ENCODE data around the gene TRAK1. TPM values are rescaled to one million over a fixed set of nuclear protein-coding genes. Genes with fewer than 3 reads are reported as not detected.

Gene TRAK1
- total and polyA plus RNA-seq, 2 donors (not counting 1 experiment from before 2014, with no cell fraction given): 71.3 to 129 TPM

GRCh38 chr3:42095540-42095939 is 4.4 kb downstream of the TRAK1 start:
- H3K9me3 ChIP-seq (ENCODE audit: control extremely low read depth in 1 of 3, control insufficient read depth in 2 of 3, insufficient read depth in 1 of 3, low read length in 2 of 3): peaks cover 0 to 16% (median 8%) of the 10 kb centered on the region in 3 donors
- WGBS (ENCODE audit: insufficient coverage): 100% methylated on average over 2 of the region's 2 CpGs
- intact Hi-C loops (cut with micrococcal nuclease): loop anchor here (2.0 to 5.0 kb wide), 2 partner anchors 15 to 38 kb away; no protein-coding TSS in a partner anchor
- peak overlapping the region in 1 of 2 donors; percentile 61 for H3K27ac ChIP-seq (ENCODE audit: low read length in 2 of 2)
- H3K4me3 ChIP-seq (ENCODE audit: control extremely low read depth in 1 of 5, extremely low read depth in 1 of 5, insufficient read depth in 1 of 5, low read depth in 2 of 5, low read length in 4 of 5): no peak overlapping the region
- H3K9ac ChIP-seq (ENCODE audit: low read length): no peak overlapping the region
- H3K4me1 ChIP-seq (ENCODE audit: control insufficient read depth in 2 of 2, insufficient read depth in 2 of 2, low read length in 2 of 2): peaks cover 23 to 37% of the 10 kb centered on the region in 2 donors
- DNase-seq (no peak), ATAC-seq (ENCODE audit: low read depth) (no peak)
- peaks cover 3% of the 10 kb centered on the region for H3K9me3 Mint-ChIP-seq (ENCODE audit: insufficient read depth)
- ChIA-PET CTCF (interaction anchor here (1.8 to 8.8 kb wide), 3 partner anchors 30 to 81 kb away, joined by 7 to 69 read pairs (median 68); no protein-coding TSS in a partner anchor), POLR2A (no interaction called here)
- peaks cover 81% of the 10 kb centered on the region for H3K4me1 Mint-ChIP-seq
- no peak overlapping the region for H3K4me3 Mint-ChIP-seq
- H2AFZ ChIP-seq (ENCODE audit: insufficient read depth, low read depth, low read length, poor library complexity, severe bottlenecking): no peak overlapping the region
- H3K36me3 ChIP-seq (replicated peaks in 1 of 2; ENCODE audit: control extremely low read depth in 1 of 2, control insufficient read depth in 1 of 2, extremely low read depth in 1 of 2, insufficient read depth in 2 of 2, low read length in 1 of 2): peaks cover 0 to 41% of the 10 kb centered on the region in 2 experiments
- H3K4me2 ChIP-seq (replicated peaks; ENCODE audit: low read depth, low read length, poor library complexity, severe bottlenecking): no peak overlapping the region
- no peaks in the 10 kb centered on the region for H3K27me3 Mint-ChIP-seq
- H3K27ac Mint-ChIP-seq: peak overlapping the region; percentile 73
- no peak for TF ChIP-seq EZH2 (IDR thresholded peaks at IDR 0.05; ENCODE audit: borderline replicate concordance, insufficient read depth, low read depth, low read length, poor library complexity, severe bottlenecking)
- TF ChIP-seq, protein P1, sequence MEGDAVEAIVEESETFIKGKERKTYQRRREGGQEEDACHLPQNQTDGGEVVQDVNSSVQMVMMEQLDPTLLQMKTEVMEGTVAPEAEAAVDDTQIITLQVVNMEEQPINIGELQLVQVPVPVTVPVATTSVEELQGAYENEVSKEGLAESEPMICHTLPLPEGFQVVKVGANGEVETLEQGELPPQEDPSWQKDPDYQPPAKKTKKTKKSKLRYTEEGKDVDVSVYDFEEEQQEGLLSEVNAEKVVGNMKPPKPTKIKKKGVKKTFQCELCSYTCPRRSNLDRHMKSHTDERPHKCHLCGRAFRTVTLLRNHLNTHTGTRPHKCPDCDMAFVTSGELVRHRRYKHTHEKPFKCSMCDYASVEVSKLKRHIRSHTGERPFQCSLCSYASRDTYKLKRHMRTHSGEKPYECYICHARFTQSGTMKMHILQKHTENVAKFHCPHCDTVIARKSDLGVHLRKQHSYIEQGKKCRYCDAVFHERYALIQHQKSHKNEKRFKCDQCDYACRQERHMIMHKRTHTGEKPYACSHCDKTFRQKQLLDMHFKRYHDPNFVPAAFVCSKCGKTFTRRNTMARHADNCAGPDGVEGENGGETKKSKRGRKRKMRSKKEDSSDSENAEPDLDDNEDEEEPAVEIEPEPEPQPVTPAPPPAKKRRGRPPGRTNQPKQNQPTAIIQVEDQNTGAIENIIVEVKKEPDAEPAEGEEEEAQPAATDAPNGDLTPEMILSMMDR (IDR thresholded peaks at IDR 0.05): no peak
- H4K20me1 ChIP-seq (ENCODE audit: control insufficient read depth, insufficient read depth, low read length, poor library complexity, severe bottlenecking): peaks cover 20% of the 10 kb centered on the region
- H3K27me3 ChIP-seq (replicated peaks in 1 of 4; ENCODE audit: control extremely low read depth in 1 of 4, control insufficient read depth in 3 of 4, insufficient read depth in 4 of 4, low read length in 3 of 4): no peaks in the 10 kb centered on the region
- peaks cover 80% of the 10 kb centered on the region for H3K79me2 ChIP-seq (ENCODE audit: control insufficient read depth, insufficient read depth, low read length)

- H3K27ac ChIP-seq (ENCODE audit: low read length in 2 of 2): peak overlapping the region in 1 of 2 donors; percentile 61
- H3K27ac Mint-ChIP-seq: peak overlapping the region; percentile 50
- peaks cover 23% of the 10 kb centered on the region for H4K20me1 ChIP-seq (ENCODE audit: control insufficient read depth, insufficient read depth, low read length, poor library complexity, severe bottlenecking)
- ATAC-seq (ENCODE audit: low read depth) (no peak), DNase-seq (no peak)
- ChIA-PET CTCF (interaction anchor here (1.3 to 8.8 kb wide), 5 partner anchors 22 to 204 kb away, joined by 3 to 97 read pairs (median 68); no protein-coding TSS in a partner anchor), POLR2A (no interaction called here)
- peaks cover 3% of the 10 kb centered on the region for H3K9me3 Mint-ChIP-seq (ENCODE audit: insufficient read depth)
- no peak overlapping the region for H2AFZ ChIP-seq (ENCODE audit: insufficient read depth, low read depth, low read length, poor library complexity, severe bottlenecking)
- H3K27me3 Mint-ChIP-seq: no peaks in the 10 kb centered on the region
- 23% methylated on average over 3 of the region's 8 CpGs for WGBS (ENCODE audit: insufficient coverage)
- H3K79me2 ChIP-seq (ENCODE audit: control insufficient read depth, insufficient read depth, low read length): peaks cover 80% of the 10 kb centered on the region
- H3K27me3 ChIP-seq (replicated peaks in 1 of 4; ENCODE audit: control extremely low read depth in 1 of 4, control insufficient read depth in 3 of 4, insufficient read depth in 4 of 4, low read length in 3 of 4): no peaks in the 10 kb centered on the region
- TF ChIP-seq, protein P1 (IDR thresholded peaks at IDR 0.05): no peak
- TF ChIP-seq EZH2 (IDR thresholded peaks at IDR 0.05; ENCODE audit: borderline replicate concordance, insufficient read depth, low read depth, low read length, poor library complexity, severe bottlenecking): no peak
- H3K4me3 Mint-ChIP-seq: no peak overlapping the region
- H3K4me3 ChIP-seq (ENCODE audit: control extremely low read depth in 1 of 5, extremely low read depth in 1 of 5, insufficient read depth in 1 of 5, low read depth in 2 of 5, low read length in 4 of 5): no peak overlapping the region
- H3K4me2 ChIP-seq (replicated peaks; ENCODE audit: low read depth, low read length, poor library complexity, severe bottlenecking): no peak overlapping the region
- peaks cover 14 to 29% of the 10 kb centered on the region in 2 donors for H3K4me1 ChIP-seq (ENCODE audit: control insufficient read depth in 2 of 2, insufficient read depth in 2 of 2, low read length in 2 of 2)
- peaks cover 0 to 5% (median 4%) of the 10 kb centered on the region in 3 donors for H3K9me3 ChIP-seq (ENCODE audit: control extremely low read depth in 1 of 3, control insufficient read depth in 2 of 3, insufficient read depth in 1 of 3, low read length in 2 of 3)
- peaks cover 67% of the 10 kb centered on the region for H3K4me1 Mint-ChIP-seq
- H3K36me3 ChIP-seq (replicated peaks in 1 of 2; ENCODE audit: control extremely low read depth in 1 of 2, control insufficient read depth in 1 of 2, extremely low read depth in 1 of 2, insufficient read depth in 2 of 2, low read length in 1 of 2): peaks cover 0 to 31% of the 10 kb centered on the region in 2 experiments
- intact Hi-C loops (cut with micrococcal nuclease): loop anchor here (5.0 kb wide), 1 partner anchor 40 kb away; no protein-coding TSS in a partner anchor
- no peak overlapping the region for H3K9ac ChIP-seq (ENCODE audit: low read length)
Observed at GRCh38 chr3:42096796-42097565, 5.8 kb downstream of the TRAK1 start.

Measured in B cell (primary cell).